ENCODE results near the gene MBD2. TPM values are rescaled to one million over a fixed set of nuclear protein-coding genes. Genes with fewer than 3 reads are reported as not detected.

Gene MBD2
- total RNA-seq, 2 donors from 2014 or later = 35.9 to 39.2 TPM

GRCh38 chr18:54250846-54251261 lies 26.4 kb upstream of the MBD2 start:
- no peaks in the 10 kb centered on the region for H3K27me3 ChIP-seq (ENCODE audit: control insufficient read depth, insufficient read depth, low read length, poor library complexity, severe bottlenecking)
- H3K36me3 ChIP-seq (ENCODE audit: control insufficient read depth, insufficient read depth, low read length) = no peaks in the 10 kb centered on the region
- H3K4me3 ChIP-seq (ENCODE audit: low read length) = no peak overlapping the region
- Mint-ChIP-seq H3K9me3 (peaks cover 8% of the 10 kb centered on the region), H3K36me3 (ENCODE audit: low read depth) (no peaks in the 10 kb centered on the region), H3K4me3 (no peak overlapping the region), H3K27me3 (ENCODE audit: insufficient read depth) (no peaks in the 10 kb centered on the region), H3K4me1 (peaks cover 48% of the 10 kb centered on the region), H3K27ac (no peak overlapping the region)
- no peak overlapping the region for H3K27ac ChIP-seq (ENCODE audit: low read depth, low read length)
- H3K4me1 ChIP-seq (ENCODE audit: control insufficient read depth, insufficient read depth, low read length) = peaks cover 10% of the 10 kb centered on the region
- no peak for TF ChIP-seq CTCF (conservative IDR thresholded peaks at IDR 0.05)
- no peak for DNase-seq
- WGBS, 2 experiments (ENCODE audit: insufficient coverage in 1 of 2, insufficient read length in 1 of 2) = 80 to 94% methylated on average over 1 to 2 of the region's 2 CpGs
- H3K9ac ChIP-seq (ENCODE audit: extremely low read depth, low read length, poor library complexity, severe bottlenecking) = no peak overlapping the region
- no peaks in the 10 kb centered on the region for H3K9me3 ChIP-seq (ENCODE audit: control insufficient read depth, low read length)

GRCh38 chr18:54247511-54248175 lies 23.2 kb upstream of the MBD2 start:
- peak overlapping the region; percentile 36 for H3K4me3 Mint-ChIP-seq

GRCh38 chr18:54242327-54242726 lies 17.9 kb upstream of the MBD2 start:
- Mint-ChIP-seq H3K4me1 (peaks cover 32% of the 10 kb centered on the region), H3K36me3 (ENCODE audit: low read depth) (no peaks in the 10 kb centered on the region), H3K9me3 (no peaks in the 10 kb centered on the region), H3K4me3 (no peak overlapping the region), H3K27ac (no peak overlapping the region), H3K27me3 (ENCODE audit: insufficient read depth) (no peaks in the 10 kb centered on the region)
- WGBS, 2 experiments (ENCODE audit: insufficient coverage in 1 of 2, insufficient read length in 1 of 2) = 91 to 100% methylated on average over 10 to 19 of the region's 19 CpGs
- no peaks in the 10 kb centered on the region for H3K27me3 ChIP-seq (ENCODE audit: control insufficient read depth, insufficient read depth, low read length, poor library complexity, severe bottlenecking)
- H3K4me1 ChIP-seq (ENCODE audit: control insufficient read depth, insufficient read depth, low read length) = peaks cover 3% of the 10 kb centered on the region
- TF ChIP-seq CTCF (conservative IDR thresholded peaks at IDR 0.05) = no peak
- H3K4me3 ChIP-seq (ENCODE audit: low read length) = no peak overlapping the region
- H3K27ac ChIP-seq (ENCODE audit: low read depth, low read length) = no peak overlapping the region
- DNase-seq = peak; percentile 45
- peaks cover 6% of the 10 kb centered on the region for H3K9me3 ChIP-seq (ENCODE audit: control insufficient read depth, low read length)
- no peaks in the 10 kb centered on the region for H3K36me3 ChIP-seq (ENCODE audit: control insufficient read depth, insufficient read depth, low read length)
- H3K9ac ChIP-seq (ENCODE audit: extremely low read depth, low read length, poor library complexity, severe bottlenecking) = no peak overlapping the region

More at GRCh38 chr18:54247511-54248175, 23.2 kb upstream of the MBD2 start:
- Histone ChIP-seq H3K4me3 (ENCODE audit: low read length) (peak overlapping the region; percentile 71), H3K9ac (ENCODE audit: extremely low read depth, low read length, poor library complexity, severe bottlenecking) (peak overlapping the region; percentile 26), H3K36me3 (ENCODE audit: control insufficient read depth, insufficient read depth, low read length) (no peaks in the 10 kb centered on the region), H3K27ac (ENCODE audit: low read depth, low read length) (peak overlapping the region; percentile 86), H3K4me1 (ENCODE audit: control insufficient read depth, insufficient read depth, low read length) (peaks cover 7% of the 10 kb centered on the region), H3K9me3 (ENCODE audit: control insufficient read depth, low read length) (no peaks in the 10 kb centered on the region), H3K27me3 (ENCODE audit: control insufficient read depth, insufficient read depth, low read length, poor library complexity, severe bottlenecking) (no peaks in the 10 kb centered on the region)
- Mint-ChIP-seq H3K4me1 (peaks cover 41% of the 10 kb centered on the region), H3K27ac (peak overlapping the region; percentile 95), H3K9me3 (peaks cover 8% of the 10 kb centered on the region), H3K36me3 (ENCODE audit: low read depth) (no peaks in the 10 kb centered on the region), H3K27me3 (ENCODE audit: insufficient read depth) (no peaks in the 10 kb centered on the region)
- 13 to 20% methylated on average over 5 to 8 of the region's 9 CpGs for WGBS, 2 experiments (ENCODE audit: insufficient coverage in 1 of 2, insufficient read length in 1 of 2)
- peak; percentile 51 for DNase-seq
- no peak for TF ChIP-seq CTCF (conservative IDR thresholded peaks at IDR 0.05)
